ENCODE data around the gene WFS1.

The WFS1 gene

GRCh38 chr4:6341696-6342095, 72.0 kb downstream of the WFS1 start:
- no peak for DNase-seq (ENCODE audit: low read depth, low spot score)
- TF ChIP-seq CTCF (IDR thresholded peaks at IDR 0.05; ENCODE audit: insufficient read depth, low read length, missing control alignments), result no peak
- ChIA-PET POLR2A (no interaction called here), CTCF (interaction anchor here (1.0 to 14.8 kb wide), 2 partner anchors 12 to 91 kb away, joined by 5 to 178 read pairs; no protein-coding TSS in a partner anchor)
- H3K4me3 ChIP-seq (ENCODE audit: low read depth, low read length), result no peak overlapping the region

GRCh38 chr4:6342530-6343293, 73.1 kb downstream of the WFS1 start:
- POLR2A ChIA-PET, result no interaction called here
- no peak for DNase-seq (ENCODE audit: low read depth, low spot score)
- no peak for TF ChIP-seq CTCF (IDR thresholded peaks at IDR 0.05; ENCODE audit: insufficient read depth, low read length, missing control alignments)
- CTCF ChIA-PET, result interaction anchor here (0.8 to 14.8 kb wide), 7 partner anchors 13 to 208 kb away, joined by 3 to 178 read pairs (median 5); partner anchors contain the start of gene WFS1
- no peak overlapping the region for H3K4me3 ChIP-seq (ENCODE audit: low read depth, low read length)

- POLR2A ChIA-PET, result no interaction called here
- peak; percentile 19 for DNase-seq (ENCODE audit: low read depth, low spot score)
- CTCF ChIA-PET, result interaction anchor here (0.7 to 14.8 kb wide), 6 partner anchors 14 to 206 kb away, joined by 3 to 178 read pairs (median 6); no protein-coding TSS in a partner anchor
- H3K4me3 ChIP-seq (ENCODE audit: low read depth, low read length), result no peak overlapping the region
- no peak for TF ChIP-seq CTCF (IDR thresholded peaks at IDR 0.05; ENCODE audit: insufficient read depth, low read length, missing control alignments)
Observed at GRCh38 chr4:6343939-6344408, 74.3 kb downstream of the WFS1 start.

- POLR2A ChIA-PET, result no interaction called here
- TF ChIP-seq CTCF (IDR thresholded peaks at IDR 0.05; ENCODE audit: insufficient read depth, low read length, missing control alignments), result no peak
- no peak for DNase-seq (ENCODE audit: low read depth, low spot score)
- no peak overlapping the region for H3K4me3 ChIP-seq (ENCODE audit: low read depth, low read length)
- CTCF ChIA-PET, result interaction anchor here (1.1 to 14.8 kb wide), 3 partner anchors 16 to 202 kb away, joined by 6 to 178 read pairs (median 28); no protein-coding TSS in a partner anchor
Observed at GRCh38 chr4:6345096-6345830, 75.6 kb downstream of the WFS1 start.

- CTCF ChIA-PET, result interaction anchor here (14.8 kb wide), 1 partner anchor 16 kb away, joined by 178 read pairs; no protein-coding TSS in a partner anchor
Observed at GRCh38 chr4:6345866-6346265, 76.2 kb downstream of the WFS1 start.

More at GRCh38 chr4:6345866-6346265, 76.2 kb downstream of the WFS1 start:
- DNase-seq (ENCODE audit: low read depth, low spot score), result no peak
- H3K4me3 ChIP-seq (ENCODE audit: low read depth, low read length), result no peak overlapping the region
- no peak for TF ChIP-seq CTCF (IDR thresholded peaks at IDR 0.05; ENCODE audit: insufficient read depth, low read length, missing control alignments)
- POLR2A ChIA-PET, result no interaction called here

Measured in AG04449 (cell line).